Vagina (tissue), 2 donors: ENCODE results near the gene C11orf68.

Experiments used
- POLR2A ChIP-seq, 2 donors: fragments of 450-650 bp; IDR thresholded peaks; one replicate each; pipeline ENCODE4 v1.6.1; 2017; ENCODE audit warnings: antibody characterized with exemption in 2 of 2, mild to moderate bottlenecking in 2 of 2, moderate library complexity in 2 of 2
- TF ChIP-seq, protein P1 (sequence below), 3 experiments: fragments of 450-650 bp in 2 of 3; fragments of 200-600 bp in 1 of 3; sonication (generic) in 1 of 3; IDR thresholded peaks; one replicate each; pipeline ENCODE4 v1.5.1; 2017 to 2019; ENCODE audit warnings: antibody characterized with exemption in 3 of 3, mild to moderate bottlenecking in 2 of 3, moderate library complexity in 2 of 3

DNA sequence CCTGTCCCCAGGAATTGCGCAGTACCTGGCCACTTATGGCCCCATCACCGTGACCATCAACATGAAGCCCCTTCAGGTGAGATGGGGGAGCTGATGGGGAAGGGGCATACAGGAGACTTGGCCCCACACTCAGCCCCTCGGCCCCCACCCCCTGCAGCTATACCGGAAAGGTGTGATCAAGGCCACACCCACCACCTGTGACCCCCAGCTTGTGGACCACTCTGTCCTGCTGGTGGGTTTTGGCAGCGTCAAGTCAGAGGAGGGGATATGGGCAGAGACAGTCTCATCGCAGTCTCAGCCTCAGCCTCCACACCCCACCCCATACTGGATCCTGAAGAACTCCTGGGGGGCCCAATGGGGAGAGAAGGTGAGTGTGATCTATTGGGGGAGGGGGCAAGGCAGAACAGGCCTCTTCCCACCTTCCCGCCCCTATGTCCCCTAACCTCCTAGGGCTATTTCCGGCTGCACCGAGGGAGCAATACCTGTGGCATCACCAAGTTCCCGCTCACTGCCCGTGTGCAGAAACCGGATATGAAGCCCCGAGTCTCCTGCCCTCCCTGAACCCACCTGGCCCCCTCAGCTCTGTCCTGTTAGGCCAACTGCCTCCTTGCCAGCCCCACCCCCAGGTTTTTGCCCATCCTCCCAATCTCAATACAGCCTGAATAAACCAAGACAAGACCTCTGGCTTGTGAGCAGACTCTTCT is 35.7 kb downstream of the C11orf68 start:
- TF ChIP-seq, protein P1, sequence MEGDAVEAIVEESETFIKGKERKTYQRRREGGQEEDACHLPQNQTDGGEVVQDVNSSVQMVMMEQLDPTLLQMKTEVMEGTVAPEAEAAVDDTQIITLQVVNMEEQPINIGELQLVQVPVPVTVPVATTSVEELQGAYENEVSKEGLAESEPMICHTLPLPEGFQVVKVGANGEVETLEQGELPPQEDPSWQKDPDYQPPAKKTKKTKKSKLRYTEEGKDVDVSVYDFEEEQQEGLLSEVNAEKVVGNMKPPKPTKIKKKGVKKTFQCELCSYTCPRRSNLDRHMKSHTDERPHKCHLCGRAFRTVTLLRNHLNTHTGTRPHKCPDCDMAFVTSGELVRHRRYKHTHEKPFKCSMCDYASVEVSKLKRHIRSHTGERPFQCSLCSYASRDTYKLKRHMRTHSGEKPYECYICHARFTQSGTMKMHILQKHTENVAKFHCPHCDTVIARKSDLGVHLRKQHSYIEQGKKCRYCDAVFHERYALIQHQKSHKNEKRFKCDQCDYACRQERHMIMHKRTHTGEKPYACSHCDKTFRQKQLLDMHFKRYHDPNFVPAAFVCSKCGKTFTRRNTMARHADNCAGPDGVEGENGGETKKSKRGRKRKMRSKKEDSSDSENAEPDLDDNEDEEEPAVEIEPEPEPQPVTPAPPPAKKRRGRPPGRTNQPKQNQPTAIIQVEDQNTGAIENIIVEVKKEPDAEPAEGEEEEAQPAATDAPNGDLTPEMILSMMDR (IDR thresholded peaks at IDR 0.05) = no peak
- no peak for TF ChIP-seq POLR2A (IDR thresholded peaks at IDR 0.05)
